ENCODE results near the gene NAALADL2.
"Not testable (repeated sequence)": the region's sequence is repeated elsewhere in the genome, so short reads cannot be mapped to it uniquely, and the experiment has no call there.

Gene NAALADL2

DNA sequence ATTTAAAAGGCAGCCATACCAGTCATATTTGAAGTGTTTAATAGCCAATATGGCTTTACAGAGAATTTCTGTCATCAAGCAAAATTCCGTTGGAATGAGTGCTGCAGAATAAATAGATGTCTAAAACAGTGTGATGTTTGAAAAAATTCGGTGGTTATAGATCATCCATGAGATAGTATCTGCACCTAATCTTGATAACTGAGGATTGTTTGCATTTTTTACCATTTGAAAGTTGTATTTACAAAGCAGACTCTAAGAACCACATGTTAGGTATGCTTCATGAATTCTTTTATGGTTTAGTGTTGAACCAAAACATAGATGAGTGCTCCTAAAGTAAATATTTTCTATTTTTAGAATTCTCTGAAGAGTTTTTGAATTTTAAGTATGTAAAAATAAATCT is 476.1 kb downstream of the NAALADL2 start:
- DNase-seq: no peak

DNA sequence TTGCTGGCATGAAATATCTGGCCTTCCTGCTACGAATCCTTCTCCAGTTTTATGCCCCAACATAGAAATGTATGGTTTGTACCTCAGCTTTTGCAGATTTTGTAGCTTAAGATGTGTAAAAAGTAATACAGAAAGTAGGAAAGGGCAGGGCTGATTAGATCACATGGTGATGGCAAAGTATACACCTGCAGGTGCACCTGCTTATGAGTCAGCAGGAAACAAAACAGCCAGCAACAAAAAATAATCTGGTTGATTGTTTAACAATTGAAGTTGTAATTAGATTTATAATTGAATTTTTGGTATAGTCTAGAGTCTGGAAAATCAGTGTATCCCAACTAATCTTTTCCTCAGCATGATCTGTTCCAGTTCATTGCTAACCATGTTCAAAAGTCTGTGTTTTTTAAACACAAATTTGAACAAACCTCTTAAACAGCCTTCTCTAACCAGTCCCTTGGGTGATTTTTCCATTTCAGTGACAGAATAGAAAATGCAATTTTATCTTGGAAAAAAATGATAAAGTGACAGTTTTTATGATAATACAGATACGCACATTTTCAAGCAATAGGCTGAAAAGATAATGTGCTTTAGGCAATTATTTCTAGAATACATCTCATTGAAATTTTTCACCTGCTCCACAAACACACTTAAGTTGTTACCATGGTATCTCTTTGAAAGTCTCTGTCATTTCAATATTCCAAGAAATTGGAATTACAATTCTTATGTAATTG is 477.4 kb downstream of the NAALADL2 start:
- no peak for DNase-seq

DNA sequence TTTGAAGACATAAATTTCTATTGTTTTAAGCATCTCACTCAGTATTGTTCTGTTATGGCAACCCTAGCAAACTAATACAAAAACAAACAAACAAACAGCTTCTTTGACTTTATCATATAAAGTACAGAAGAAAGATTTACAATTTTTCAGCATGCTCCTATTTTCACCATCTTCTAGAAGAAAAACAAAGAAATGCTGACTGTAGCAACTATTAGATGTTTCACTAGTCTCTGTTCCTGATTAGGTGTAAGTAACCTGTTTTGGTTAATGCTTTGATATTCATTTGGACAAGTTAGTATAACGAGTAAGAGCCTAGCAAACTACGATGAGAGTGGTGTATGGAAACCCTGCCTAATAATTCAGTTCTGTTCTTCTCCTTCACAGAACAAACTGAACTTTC is 478.5 kb downstream of the NAALADL2 start:
- DNase-seq: no peak

DNA sequence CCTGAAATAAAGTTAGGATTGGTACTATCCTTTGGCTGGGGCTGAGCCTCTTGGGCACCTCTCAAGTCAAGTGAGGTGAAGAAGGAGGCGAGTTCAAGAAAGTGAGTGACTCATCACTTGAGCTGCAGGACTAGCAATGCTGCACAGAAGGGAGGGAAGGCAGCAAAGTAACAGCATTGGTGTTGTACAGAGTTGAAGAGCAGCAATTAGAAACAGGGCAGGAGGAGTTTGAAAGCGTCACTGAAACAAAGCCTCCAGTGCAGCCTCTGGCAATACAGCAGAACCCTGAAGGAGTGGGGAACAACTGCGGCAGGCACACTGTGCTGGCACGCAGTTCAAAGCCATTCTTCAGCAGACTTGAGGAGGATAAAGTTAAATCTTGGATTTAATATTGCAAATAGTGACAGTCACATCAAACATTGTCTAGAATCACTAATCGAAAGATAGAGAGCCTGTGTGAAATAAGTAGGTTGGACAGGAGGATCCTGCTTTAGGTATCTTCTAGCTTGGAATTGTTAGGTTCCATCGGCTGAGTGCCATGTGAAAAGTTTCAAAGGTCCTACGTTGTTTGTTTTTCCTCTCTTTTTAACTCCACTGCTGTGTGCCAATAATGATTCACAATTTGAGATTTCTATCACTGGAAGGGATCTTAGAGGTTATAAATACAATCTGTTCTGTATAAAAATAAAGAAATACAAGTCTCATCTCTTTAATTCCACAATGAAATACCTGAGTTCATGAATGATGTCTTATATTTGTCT is 479.8 kb downstream of the NAALADL2 start:
- no peak for DNase-seq

DNA sequence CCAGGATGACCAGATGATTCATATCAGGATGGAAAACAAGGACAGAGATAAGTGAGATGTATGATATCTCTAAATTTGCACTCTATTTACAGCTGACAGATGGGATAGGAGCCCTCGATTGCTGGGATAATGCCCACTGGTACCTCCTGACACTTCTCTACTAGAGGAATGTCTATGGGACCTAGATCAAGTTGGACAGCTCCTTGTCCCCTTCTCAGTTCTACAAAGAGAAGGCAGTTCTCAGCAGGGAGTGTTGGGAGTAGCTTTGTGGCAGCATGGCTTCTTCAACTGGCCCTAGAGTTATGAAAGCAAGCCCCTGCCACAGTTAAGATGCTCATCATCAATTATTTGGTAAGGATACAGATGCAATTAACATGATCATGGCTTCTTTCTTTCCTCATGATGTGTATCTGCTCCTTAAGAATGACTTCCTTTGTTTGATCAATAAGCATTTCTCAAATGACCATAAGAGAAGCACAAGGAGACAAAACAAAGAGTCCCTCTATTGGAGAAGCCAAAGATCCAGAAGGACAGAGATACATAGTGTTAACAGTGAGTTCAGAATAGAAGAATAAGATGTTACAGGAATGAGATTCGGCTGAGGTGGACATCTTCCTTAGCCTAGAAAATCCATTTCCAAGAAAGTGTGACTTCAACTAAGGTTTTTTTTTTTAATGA is 481.3 kb downstream of the NAALADL2 start:
- DNase-seq: no peak

DNA sequence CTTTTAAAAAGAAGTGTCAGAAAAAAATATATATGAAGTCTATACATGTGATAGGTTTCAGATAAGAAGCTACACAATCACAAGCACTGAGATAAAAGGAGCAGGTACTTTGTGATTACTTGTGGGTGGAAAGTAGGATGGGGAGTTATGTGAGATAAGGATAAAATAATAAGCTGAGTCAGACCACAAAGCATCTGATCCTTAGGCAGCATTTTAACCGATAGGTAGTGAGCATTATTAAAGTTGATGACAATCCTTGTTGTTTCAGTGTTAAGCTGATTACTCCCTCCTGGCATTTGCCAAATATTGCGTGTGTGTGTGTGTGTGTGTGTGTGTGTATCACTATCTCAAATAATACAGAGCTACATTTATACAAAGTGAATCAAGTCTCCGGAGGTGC is 483.1 kb downstream of the NAALADL2 start:
- no peak for DNase-seq

DNA sequence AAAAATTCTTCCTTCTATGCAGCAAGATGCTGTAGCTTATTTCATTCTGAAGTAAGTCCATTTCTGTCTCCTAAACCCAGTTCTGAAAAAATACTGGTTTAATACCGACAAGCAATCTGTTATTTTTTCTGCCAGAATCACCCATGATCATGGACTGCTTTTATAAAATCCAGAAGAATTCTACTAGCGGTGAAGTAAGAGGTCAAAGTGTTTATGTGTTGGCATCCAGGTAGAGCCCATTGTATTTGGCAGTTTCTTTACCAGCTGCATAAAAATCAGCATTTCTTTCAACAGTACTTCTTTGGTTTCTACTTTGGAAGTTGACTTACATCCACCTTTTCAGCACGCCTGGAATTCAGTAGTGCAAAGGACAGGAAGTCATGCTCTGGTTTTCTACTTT is 484.8 kb downstream of the NAALADL2 start:
- DNase-seq: no peak

DNA sequence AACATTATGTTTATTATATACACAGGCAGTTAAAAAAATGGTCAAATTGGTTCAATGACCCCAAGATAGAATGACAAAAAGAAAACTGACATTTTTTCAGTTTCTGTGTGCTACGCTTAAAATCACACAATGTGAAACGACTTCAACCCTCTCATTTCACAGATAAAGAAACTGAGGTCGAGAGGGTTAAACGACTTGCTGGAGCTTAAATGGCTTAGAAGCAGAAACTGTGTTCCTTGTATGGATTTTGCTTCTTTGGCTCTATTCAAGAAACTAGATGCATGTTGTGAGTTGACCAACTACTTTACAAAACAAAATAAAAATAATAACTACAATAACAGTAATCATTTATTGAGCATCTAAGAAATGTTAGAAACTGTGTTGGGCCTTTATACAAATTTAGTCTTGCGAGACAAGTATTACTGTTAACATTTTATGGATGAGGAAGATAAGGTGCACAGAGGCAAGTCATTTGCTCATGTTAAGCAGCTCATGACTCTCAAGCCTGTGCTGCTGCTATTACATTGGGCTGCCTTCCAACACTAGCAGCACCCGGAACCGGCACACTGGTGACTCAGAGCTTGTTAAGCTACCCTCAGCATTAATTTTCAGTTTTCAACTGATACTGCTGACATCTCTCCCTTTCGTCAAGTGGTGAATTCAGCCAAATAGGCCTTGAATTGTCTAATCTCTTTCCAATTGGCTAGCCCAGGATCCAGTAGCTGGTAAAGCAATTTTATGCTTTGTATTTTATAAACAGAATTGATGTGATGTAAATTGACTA is 487.6 kb downstream of the NAALADL2 start:
- DNase-seq: no peak

DNA sequence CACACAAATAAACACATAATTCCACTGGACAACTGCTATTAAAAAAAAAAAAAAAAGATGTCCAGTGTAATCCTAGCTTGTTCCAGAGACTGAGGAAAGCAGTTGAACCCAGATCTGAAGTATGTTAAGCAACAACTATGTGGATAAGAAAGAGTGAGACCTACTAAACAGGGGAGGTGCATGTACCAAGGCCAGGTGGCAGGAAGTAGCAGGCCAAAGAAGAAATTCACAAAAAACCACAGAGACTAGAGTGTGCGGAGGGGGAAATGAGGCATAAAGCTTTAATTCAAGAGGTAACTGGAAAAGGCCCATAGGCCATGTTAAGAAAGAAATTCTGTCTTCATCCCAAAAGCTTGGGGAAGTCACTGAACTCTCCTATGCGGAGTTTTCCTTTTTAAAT is 490.0 kb downstream of the NAALADL2 start:
- DNase-seq: no peak

DNA sequence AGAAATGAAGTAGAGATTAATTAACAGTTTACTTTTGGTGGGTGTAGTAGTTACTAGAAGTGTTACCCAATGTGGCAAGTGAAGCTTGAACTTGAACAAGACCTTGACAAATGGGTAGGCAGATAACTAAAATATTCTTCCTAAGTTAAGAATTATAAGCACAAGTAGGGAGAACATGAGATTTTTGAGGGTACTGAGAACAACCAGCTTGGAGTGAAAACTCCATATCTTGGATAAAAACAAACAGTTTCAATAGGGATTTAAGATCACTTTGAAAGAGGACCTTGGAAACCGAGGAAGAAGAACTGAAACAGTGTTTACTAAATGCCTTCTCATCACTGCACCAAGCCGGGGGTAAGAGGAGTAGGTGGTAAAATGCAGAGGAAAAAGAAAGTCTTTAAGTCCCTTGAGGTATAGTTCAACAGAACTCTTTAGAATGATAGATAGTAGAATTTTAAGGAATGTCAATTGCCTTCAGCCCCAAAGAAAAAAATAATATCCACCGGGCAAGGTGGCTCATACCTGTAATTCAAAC is 496.7 kb downstream of the NAALADL2 start:
- DNase-seq: no peak

DNA sequence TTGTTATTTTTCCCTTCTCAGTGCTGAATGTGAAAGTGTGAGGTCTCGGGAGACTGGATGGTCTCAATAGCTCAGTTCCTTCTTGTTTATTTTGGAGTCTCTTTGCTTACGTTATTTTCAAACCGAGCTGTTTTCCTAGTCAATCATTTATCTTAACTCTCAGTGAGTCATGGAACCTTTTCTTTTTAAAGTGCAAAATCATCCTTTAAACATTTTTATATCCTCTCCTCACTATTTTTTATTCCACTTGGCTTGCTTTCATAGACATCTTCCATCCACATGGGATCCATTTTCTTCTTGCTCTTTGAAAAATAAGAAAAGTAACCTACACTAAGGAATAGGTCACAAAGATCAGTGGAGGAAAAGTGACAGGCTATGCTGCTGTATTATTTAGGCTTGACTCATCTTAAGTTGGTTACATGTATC is 497.8 kb downstream of the NAALADL2 start:
- DNase-seq: no peak

DNA sequence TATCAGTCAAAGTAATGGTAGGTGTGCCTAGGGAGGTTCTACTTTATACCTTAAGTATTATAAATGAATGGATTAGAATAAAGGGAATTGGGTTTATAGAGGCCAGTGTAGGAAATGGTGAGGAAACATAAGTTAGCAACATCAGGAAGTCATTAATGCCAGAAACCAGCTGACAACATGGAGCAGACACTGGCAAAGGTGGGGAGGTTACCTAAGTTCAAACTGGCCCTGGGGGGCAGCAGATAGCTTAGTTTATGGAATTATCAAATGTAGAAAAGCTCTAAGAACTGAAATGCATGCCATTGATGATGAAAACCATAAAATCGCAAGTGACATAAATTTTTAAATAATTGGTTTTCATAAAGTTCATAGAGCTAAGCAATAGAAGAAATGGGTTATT is 498.6 kb downstream of the NAALADL2 start:
- DNase-seq: no peak

DNA sequence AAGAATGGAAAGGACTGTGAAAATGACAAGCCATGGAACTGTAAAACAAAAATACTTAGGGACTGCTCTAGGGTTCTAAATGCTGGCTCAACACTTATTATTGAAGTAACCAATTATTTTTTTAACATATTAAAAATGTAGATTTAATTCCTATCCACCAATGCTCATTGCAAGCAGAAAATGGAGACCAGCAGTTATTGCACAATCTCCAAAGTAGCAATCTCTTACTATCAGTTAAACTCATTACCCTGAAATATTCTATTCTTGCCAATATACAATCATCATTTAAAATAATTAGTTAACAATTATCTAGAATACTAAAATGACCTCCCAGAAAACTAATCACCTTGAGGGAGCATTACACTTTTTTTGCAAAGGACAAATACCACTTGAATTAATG is 499.8 kb downstream of the NAALADL2 start:
- no peak for DNase-seq

DNA sequence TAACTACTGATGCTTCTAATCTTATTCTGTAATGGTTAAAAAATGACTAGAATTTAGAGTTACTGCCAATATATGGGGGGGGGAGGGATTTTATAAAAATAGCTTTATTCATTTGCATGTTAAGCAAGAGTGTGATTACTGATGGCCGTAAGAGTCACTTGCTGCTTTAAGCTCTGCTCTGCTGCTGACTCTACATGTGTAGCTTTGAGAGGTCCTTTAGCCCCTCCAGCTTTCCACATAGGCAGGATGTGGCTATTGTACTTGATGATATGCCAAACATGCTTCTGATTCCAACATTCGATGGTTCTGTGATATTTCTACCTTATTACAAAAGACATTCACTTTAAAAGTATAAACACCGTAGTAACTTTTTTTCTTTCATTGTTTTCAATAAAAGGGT is 511.3 kb downstream of the NAALADL2 start:
- not testable (repeated sequence) for DNase-seq

DNA sequence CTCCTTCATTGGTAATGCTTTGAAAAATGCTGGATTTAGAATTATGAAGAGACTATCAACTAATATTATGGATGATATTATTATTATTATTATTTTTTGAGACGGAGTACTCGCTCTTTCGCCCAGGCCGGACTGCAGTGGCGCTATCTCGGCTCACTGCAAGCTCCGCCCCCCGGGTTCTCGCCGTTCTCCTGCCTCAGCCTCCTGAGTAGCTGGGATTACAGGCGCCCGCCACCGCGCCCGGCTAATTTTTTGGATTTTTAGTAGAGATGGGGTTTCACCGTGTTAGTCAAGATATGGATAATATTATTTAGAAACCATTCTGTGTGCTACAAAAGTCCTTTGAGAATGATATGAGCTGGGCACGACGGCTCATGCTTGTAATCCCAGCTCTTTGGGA is 512.1 kb downstream of the NAALADL2 start:
- DNase-seq: not testable (repeated sequence)

DNA sequence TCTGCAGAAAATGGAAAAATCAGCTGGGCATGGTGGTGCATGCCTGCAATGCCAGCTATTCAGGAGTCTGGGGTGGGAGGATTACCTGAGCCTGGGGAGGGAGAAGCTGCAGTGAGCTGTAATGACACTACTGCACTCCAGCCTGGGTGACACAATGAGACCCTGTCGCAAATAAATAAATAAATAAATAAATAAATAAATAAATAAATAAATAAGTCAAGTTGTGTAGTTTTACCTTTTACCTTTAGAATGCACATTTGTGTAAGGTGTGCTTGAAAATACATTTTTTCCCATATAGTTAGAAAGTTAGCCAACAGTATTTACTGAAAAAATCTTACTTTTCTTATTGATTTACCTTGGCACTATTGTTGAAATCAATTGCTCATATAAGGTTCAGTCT is 515.6 kb downstream of the NAALADL2 start:
- DNase-seq: no peak

DNA sequence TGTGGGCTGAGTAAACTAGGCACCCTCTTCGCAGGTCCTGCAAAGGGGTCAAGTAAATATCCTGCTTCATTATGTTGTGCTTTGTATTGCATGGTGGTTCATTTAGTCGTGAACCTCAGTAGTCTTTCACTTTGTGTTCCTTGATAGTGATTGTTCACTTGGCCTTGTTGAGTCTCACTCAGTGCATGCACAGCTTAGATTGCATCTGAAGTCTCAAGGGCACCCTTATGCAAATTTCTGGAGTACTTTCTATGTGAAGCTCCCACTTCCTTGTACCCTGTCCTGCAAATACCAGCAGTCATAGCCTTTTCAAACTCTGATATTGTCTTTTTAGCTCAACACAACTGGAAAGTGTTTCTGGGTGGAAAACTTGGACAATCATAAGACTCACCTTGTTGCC is 519.2 kb downstream of the NAALADL2 start:
- DNase-seq: no peak

DNA sequence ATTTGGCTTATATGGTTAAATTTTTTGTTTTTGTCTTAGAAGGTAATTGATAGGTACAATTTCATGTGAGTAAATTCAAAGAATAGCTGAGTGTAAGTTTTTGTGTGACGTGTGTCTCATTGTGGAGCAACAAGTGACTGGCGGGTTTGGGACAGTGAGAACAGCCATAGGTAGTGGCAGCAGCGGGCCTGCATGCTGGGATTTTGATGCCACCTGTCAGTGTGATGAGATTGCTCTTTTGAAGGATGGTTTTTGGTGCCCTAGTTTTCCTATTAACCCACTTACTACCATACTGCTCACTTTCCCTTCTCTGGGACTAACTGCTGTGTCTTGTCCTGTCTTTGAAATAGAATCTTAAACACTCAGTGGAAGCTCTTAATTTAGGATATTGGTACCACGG is 522.6 kb downstream of the NAALADL2 start:
- DNase-seq: no peak

DNA sequence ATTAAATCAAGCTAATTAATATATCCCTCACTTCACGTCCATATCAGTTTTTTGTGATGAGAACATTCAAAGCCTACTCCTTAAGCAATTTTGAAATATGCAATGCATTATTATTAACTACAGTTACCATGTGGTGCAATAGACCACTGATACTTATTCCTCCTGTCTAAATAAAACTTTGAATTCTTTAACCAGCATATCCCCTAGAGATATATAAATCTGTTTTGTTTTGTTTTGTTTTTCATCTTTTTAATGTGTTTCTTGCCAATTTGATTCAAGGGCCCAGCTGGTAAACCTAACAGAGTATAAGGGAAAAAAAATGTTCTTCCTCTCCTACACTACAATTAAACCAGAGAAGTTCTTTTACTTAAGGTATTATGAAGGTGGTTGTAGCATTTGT is 524.2 kb downstream of the NAALADL2 start:
- DNase-seq: no peak

DNA sequence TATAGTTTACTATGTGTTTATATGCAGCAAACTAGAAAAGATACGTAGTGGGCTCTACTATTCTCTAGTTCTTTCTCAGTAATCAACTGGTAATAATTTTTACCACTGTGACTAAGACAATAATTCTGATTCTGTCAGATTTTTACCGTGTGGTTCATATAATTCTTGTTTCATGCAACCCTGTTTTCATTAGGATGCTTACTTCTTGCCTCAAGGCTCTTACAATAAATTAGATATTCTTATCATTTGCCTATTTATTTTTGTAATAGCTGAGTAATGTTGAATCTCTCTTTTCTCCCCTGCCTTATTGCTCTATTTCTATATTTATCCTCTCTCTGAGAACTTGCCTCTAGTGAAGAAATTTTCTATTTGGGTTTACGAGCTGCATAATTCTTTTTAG is 524.7 kb downstream of the NAALADL2 start:
- no peak for DNase-seq

DNA sequence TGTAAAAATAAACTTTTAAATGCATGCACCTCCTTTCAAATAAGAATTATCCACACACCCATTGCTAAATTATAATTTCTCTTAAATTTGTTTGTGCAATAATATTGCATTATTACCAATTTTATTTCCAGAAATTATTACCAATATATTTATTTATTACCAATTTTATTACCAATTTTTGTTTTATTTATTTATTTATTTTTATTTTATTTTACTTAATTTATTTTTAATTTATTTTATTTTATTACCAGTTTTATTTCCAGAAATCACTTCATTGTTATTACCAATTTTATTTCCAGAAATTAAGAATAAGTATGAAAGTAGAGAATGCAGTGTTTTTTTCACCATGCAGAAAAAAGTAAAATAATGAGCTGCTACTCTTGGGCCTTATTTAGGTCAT is 525.4 kb downstream of the NAALADL2 start:
- no peak for DNase-seq

DNA sequence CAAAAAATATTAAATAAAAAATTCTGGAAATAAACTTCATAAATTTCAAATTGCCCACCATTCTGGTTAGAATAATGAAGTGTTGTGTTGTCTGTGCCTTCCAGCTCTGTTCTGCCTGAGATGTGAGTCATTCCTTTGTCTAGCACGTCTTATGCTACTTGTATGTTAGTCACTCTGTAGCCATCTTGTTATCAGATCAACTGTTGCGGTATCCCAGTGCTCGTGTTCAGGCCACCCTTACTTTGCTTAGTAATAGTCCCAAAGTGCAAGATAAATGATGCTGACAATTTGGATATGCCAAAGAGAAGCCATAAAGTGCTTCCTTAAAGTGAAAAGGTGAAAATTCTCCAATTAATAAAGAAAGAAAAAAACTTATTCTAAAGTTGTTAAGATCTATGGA is 527.5 kb downstream of the NAALADL2 start:
- DNase-seq: no peak

DNA sequence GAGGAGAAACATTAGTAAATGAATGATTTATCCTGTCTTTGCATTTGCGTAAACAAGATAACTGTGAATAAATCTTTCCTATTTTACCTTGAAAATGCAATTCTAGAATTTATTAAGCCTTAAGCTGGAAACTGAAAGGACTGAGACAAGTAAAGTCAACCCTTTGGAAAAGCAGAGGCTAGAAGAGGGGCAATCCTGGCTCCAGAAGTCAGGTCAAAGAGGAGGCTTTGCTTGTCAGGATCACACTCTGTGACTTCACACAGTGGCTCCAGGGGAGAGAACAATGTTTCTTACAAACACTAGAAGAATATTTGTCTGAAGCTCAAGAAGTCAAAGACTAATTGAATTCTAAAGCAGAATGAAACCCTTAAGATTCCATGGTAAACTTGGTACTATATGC is 530.4 kb downstream of the NAALADL2 start:
- DNase-seq: no peak
